ENCODE data around the gene RCOR3. TPM values are rescaled to one million over a fixed set of nuclear protein-coding genes. Genes with fewer than 3 reads are reported as not detected.

Gene RCOR3
- total and polyA plus RNA-seq, 2 of the 8 experiments (the other 6 are each of a cell fraction or from before 2014, with no cell fraction given): 21.4 to 36.3 TPM

DNA sequence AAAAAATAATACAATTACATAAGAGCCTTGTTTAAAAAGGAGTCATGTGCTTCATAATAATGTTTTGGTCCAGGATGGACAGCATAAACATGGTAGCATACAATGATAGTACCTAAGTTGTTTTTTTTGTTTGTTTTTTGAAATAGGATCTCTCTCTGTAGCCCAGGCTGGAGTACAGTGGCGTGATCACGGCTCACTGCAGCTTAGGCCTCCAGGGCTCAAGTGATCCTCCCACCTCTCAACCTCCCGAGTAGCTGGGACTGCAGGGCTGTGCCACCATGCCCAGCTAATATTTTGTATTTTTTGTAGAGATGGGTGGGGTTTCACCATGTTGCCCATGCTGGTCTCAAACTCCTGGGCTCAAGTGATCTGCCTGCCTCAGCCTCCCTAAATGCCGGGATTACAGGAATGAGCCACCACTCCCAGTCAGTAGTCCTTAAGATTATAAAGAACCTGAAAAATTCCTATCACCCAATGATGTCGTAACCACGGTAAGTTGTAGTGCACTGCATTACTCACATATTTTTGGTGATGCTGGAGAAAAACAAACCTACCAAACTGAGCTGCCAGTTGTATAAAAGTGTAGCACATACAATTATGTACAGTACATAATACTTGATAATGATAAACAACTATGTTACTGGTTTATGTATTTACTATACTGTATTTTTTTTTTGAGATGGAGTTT, 22.4 kb upstream of the RCOR3 start:
- Histone ChIP-seq H3K79me1 (ENCODE audit: low read depth, low read length) (no peaks in the 10 kb centered on the region), H3K27me3 (replicated peaks in 1 of 4; ENCODE audit: control insufficient read depth in 3 of 4, extremely low read depth in 1 of 4, insufficient read depth in 3 of 4, low read length in 3 of 4) (no peaks in the 10 kb centered on the region), H3K79me2 (ENCODE audit: control insufficient read depth in 1 of 2, insufficient read depth in 2 of 2, low read length in 2 of 2) (no peaks in the 10 kb centered on the region), H3K4ac (replicated peaks; ENCODE audit: insufficient read length, low read depth, low read length) (no peak overlapping the region), H2AFZ (ENCODE audit: low read length) (no peak overlapping the region), H3K4me3 (ENCODE audit: extremely low read depth in 1 of 4, insufficient read depth in 2 of 4, low read depth in 3 of 4, low read length in 4 of 4) (no peak overlapping the region), H3K36me3 (ENCODE audit: control insufficient read depth in 2 of 4, insufficient read depth in 4 of 4, low read length in 3 of 4) (no peaks in the 10 kb centered on the region), H2BK20ac (ENCODE audit: low read length) (no peak overlapping the region), H3K14ac (ENCODE audit: insufficient read length) (no peak overlapping the region), H3K9me3 (ENCODE audit: insufficient read depth in 2 of 2, low read depth in 1 of 2, low read length in 1 of 2) (no peaks in the 10 kb centered on the region), H3K27ac (ENCODE audit: low read depth, low read length) (no peak overlapping the region), H4K5ac (ENCODE audit: insufficient read length, low read depth, low read length) (no peak overlapping the region), H4K91ac (replicated peaks; ENCODE audit: insufficient read length, low read length) (no peak overlapping the region), H3K9ac (replicated peaks in 1 of 4; ENCODE audit: extremely low read depth in 1 of 4, low read depth in 3 of 4, low read length in 3 of 4) (no peak overlapping the region), H2BK5ac (ENCODE audit: low read depth, low read length) (no peak overlapping the region), H2BK120ac (replicated peaks; ENCODE audit: low read depth, low read length) (no peak overlapping the region), H3K4me1 (replicated peaks in 1 of 4; ENCODE audit: control insufficient read depth in 3 of 4, insufficient read depth in 4 of 4, low read length in 3 of 4) (no peaks in the 10 kb centered on the region), H3K4me2 (ENCODE audit: insufficient read depth in 1 of 2, low read depth in 2 of 2, low read length in 2 of 2) (no peak overlapping the region), H2BK15ac (ENCODE audit: low read length) (no peak overlapping the region), H2BK12ac (ENCODE audit: low read depth, low read length) (no peak overlapping the region), H4K20me1 (replicated peaks in 1 of 2; ENCODE audit: control insufficient read depth in 1 of 2, insufficient read depth in 2 of 2, low read length in 2 of 2) (no peaks in the 10 kb centered on the region), H2AK5ac (ENCODE audit: low read depth, low read length) (no peak overlapping the region), H4K8ac (ENCODE audit: extremely low read depth, insufficient read depth, low read length) (no peak overlapping the region), H3K23me2 (ENCODE audit: low read depth, low read length) (no peaks in the 10 kb centered on the region), H3K18ac (ENCODE audit: extremely low read depth, low read length) (no peak overlapping the region), H3K56ac (replicated peaks; ENCODE audit: insufficient read length, low read depth, low read length) (no peak overlapping the region), H3K23ac (ENCODE audit: insufficient read length) (no peak overlapping the region)
- POLR2A ChIA-PET (ENCODE audit: partially characterized antibody): no interaction called here
- CTCF ChIA-PET (ENCODE audit: partially characterized antibody): interaction anchor here (0.8 kb wide), 1 partner anchor 26 kb away, joined by 4 read pairs; no protein-coding TSS in a partner anchor
- DNase-seq (ENCODE audit: low read depth in 1 of 2, low spot score in 2 of 2) (no peak), FAIRE-seq (no peak)
- 87% methylated on average over 6 of the region's 6 CpGs; no CpG with 5 or more reads in 1 of the 2 experiments for WGBS, 2 experiments (ENCODE audit: extremely low coverage in 1 of 2, insufficient coverage in 1 of 2, insufficient read length in 1 of 2, insufficient replicate concordance in 2 of 2, low coverage in 1 of 2, low lambda C conversion rate in 2 of 2, missing lambda C conversion rate in 1 of 2)
- no peak for TF ChIP-seq NRF1 (IDR thresholded peaks at IDR 0.05; ENCODE audit: low read depth, low read length)
- no peak for TF ChIP-seq SIX5 (IDR thresholded peaks at IDR 0.05; ENCODE audit: low read depth, low read length)
- TF ChIP-seq KDM4A (IDR thresholded peaks at IDR 0.05; ENCODE audit: low read depth, low read length, severe bottlenecking): no peak
- no peak for TF ChIP-seq SP1 (IDR thresholded peaks at IDR 0.05; ENCODE audit: low read depth, low read length)
- TF ChIP-seq, protein P1, sequence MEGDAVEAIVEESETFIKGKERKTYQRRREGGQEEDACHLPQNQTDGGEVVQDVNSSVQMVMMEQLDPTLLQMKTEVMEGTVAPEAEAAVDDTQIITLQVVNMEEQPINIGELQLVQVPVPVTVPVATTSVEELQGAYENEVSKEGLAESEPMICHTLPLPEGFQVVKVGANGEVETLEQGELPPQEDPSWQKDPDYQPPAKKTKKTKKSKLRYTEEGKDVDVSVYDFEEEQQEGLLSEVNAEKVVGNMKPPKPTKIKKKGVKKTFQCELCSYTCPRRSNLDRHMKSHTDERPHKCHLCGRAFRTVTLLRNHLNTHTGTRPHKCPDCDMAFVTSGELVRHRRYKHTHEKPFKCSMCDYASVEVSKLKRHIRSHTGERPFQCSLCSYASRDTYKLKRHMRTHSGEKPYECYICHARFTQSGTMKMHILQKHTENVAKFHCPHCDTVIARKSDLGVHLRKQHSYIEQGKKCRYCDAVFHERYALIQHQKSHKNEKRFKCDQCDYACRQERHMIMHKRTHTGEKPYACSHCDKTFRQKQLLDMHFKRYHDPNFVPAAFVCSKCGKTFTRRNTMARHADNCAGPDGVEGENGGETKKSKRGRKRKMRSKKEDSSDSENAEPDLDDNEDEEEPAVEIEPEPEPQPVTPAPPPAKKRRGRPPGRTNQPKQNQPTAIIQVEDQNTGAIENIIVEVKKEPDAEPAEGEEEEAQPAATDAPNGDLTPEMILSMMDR (IDR thresholded peaks at IDR 0.05; ENCODE audit: control extremely low read depth in 1 of 3, insufficient read depth in 1 of 3, low read depth in 1 of 3, low read length in 3 of 3): no peak
- no peak for TF ChIP-seq TEAD4 (IDR thresholded peaks at IDR 0.05; ENCODE audit: low read depth, low read length)
- TF ChIP-seq SP4 (IDR thresholded peaks at IDR 0.05; ENCODE audit: low read length): no peak
- no peak for TF ChIP-seq ATF3 (IDR thresholded peaks at IDR 0.05; ENCODE audit: insufficient read depth, low read depth, low read length)
- no peak for TF ChIP-seq ASH2L (IDR thresholded peaks at IDR 0.05; ENCODE audit: low read length)
- TF ChIP-seq PHF8 (conservative IDR thresholded peaks at IDR 0.05; ENCODE audit: low read depth, low read length): no peak
- no peak for TF ChIP-seq CTBP2 (IDR thresholded peaks at IDR 0.05; ENCODE audit: borderline replicate concordance, insufficient read depth, insufficient read length, low read length)
